H1 (cell line): Measurements from ENCODE around the gene PAPOLG. TPM values are rescaled to one million over a fixed set of nuclear protein-coding genes. Genes with fewer than 3 reads are reported as not detected.

Experiments
- CTCF ChIA-PET: fragments of 300-600 bp; sonication (Branson Sonifier 250); formaldehyde crosslinking; loops from one replicate; lab custom pipeline; 2021; ENCODE audit not compliant: partially characterized antibody; lab: Charles Lee
- POLR2A ChIA-PET: fragments of 300-600 bp; sonication (Branson Sonifier 250); formaldehyde crosslinking; loops from one replicate; lab custom pipeline; 2021; ENCODE audit warnings: inconsistent platforms; ENCODE audit not compliant: partially characterized antibody; lab: Charles Lee
- DNase-seq, 2 experiments: peaks; one replicate each; pipeline versions ENCODE4 v3.0.0 to v3.0.0-alpha.2; 2010 to 2022; ENCODE audit warnings: low spot score in 2 of 2, low read depth in 1 of 2, mixed read lengths in 1 of 2
- FAIRE-seq: peaks from 2 replicates; lab custom pipeline; 2011; peaks lifted over from hg19 to GRCh38; lab: Jason Lieb, UNC
- H2AFZ ChIP-seq: 2 replicates; pipeline ENCODE4 v1.8.1; 2012; ENCODE audit warnings: low read length, inconsistent platforms
- H2AK5ac ChIP-seq: 2 replicates; pipeline ENCODE4 v1.6.1; 2013; ENCODE audit warnings: low read depth, low read length
- H2BK120ac ChIP-seq: replicated peaks from 2 replicates; pipeline ENCODE3; 2013; ENCODE audit warnings: low read depth, low read length, inconsistent platforms
- H2BK12ac ChIP-seq: 2 replicates; pipeline ENCODE4 v1.6.1; 2013; ENCODE audit warnings: low read depth, low read length
- H2BK15ac ChIP-seq: 2 replicates; pipeline ENCODE4 v1.6.1; 2013; ENCODE audit warnings: low read length
- H2BK20ac ChIP-seq: 2 replicates; pipeline ENCODE4 v1.6.1; 2013; ENCODE audit warnings: low read length
- H2BK5ac ChIP-seq: 2 replicates; pipeline ENCODE4 v1.6.1; 2013; ENCODE audit warnings: low read depth, low read length
- H3K14ac ChIP-seq: 2 replicates; pipeline ENCODE4 v1.6.1; 2013; ENCODE audit warnings: inconsistent platforms; ENCODE audit not compliant: insufficient read length
- H3K18ac ChIP-seq: 2 replicates; pipeline ENCODE4 v1.6.1; 2013; ENCODE audit warnings: low read length; ENCODE audit errors: extremely low read depth
- H3K23ac ChIP-seq: 2 replicates; pipeline ENCODE4 v1.6.1; 2013; ENCODE audit warnings: inconsistent platforms; ENCODE audit not compliant: insufficient read length
- H3K23me2 ChIP-seq: 2 replicates; pipeline ENCODE4 v1.6.1; 2013; ENCODE audit warnings: low read depth, low read length
- H3K27ac ChIP-seq: 2 replicates; pipeline ENCODE4 v1.6.1; 2011; ENCODE audit warnings: low read depth, low read length, inconsistent platforms
- H3K27me3 ChIP-seq, 4 experiments: replicated peaks in 1 of 4; 1 replicate in 1 of 4; 2 replicates in 3 of 4; pipeline versions ENCODE4 v1.6.1 to v1.8.1; 2011 to 2013; ENCODE audit warnings: low read length in 3 of 4, mild to moderate bottlenecking in 3 of 4, inconsistent platforms in 2 of 4, mixed read lengths in 2 of 4, moderate library complexity in 1 of 4; ENCODE audit not compliant: control insufficient read depth in 3 of 4, insufficient read depth in 3 of 4; ENCODE audit errors: extremely low read depth in 1 of 4
- H3K36me3 ChIP-seq, 4 experiments: 2 replicates each; pipeline versions ENCODE4 v1.6.1 to v1.8.1; 2011 to 2013; ENCODE audit warnings: mild to moderate bottlenecking in 4 of 4, low read length in 3 of 4, moderate library complexity in 2 of 4, control low read depth in 1 of 4, inconsistent platforms in 1 of 4; ENCODE audit not compliant: insufficient read depth in 4 of 4, control insufficient read depth in 2 of 4
- H3K4ac ChIP-seq: replicated peaks from 2 replicates; pipeline ENCODE3; 2013; ENCODE audit warnings: low read length, low read depth, mixed read lengths, inconsistent platforms; ENCODE audit not compliant: insufficient read length
- H3K4me1 ChIP-seq, 4 experiments: replicated peaks in 1 of 4; 1 replicate in 1 of 4; 2 replicates in 3 of 4; pipeline versions ENCODE4 v1.6.1 to v1.8.1; 2011 to 2013; ENCODE audit warnings: low read length in 3 of 4, inconsistent platforms in 2 of 4, mixed read lengths in 1 of 4; ENCODE audit not compliant: insufficient read depth in 4 of 4, control insufficient read depth in 3 of 4
- H3K4me2 ChIP-seq, 2 experiments: 2 replicates each; pipeline versions ENCODE4 v1.6.1 to v1.8.1; 2011 to 2013; ENCODE audit warnings: low read depth in 2 of 2, low read length in 2 of 2, control low read depth in 1 of 2, inconsistent platforms in 1 of 2, mild to moderate bottlenecking in 1 of 2; ENCODE audit not compliant: insufficient read depth in 1 of 2
- H3K4me3 ChIP-seq, 4 experiments: fragments of 200-600, 300-600 bp in 1 of 4; sonication (generic), shearing (Covaris generic), sonication (Bioruptor Twin) in 1 of 4; 2 replicates each; pipeline versions ENCODE4 v1.5.1 to v1.8.1; 2011 to 2016; ENCODE audit warnings: low read length in 4 of 4, low read depth in 3 of 4, control low read depth in 2 of 4, inconsistent platforms in 2 of 4, mild to moderate bottlenecking in 2 of 4, mixed read lengths in 1 of 4, moderate library complexity in 1 of 4; ENCODE audit not compliant: insufficient read depth in 2 of 4; ENCODE audit errors: extremely low read depth in 1 of 4
- H3K56ac ChIP-seq: replicated peaks from 2 replicates; pipeline ENCODE3; 2013; ENCODE audit warnings: low read depth, mild to moderate bottlenecking, mixed read lengths, low read length, inconsistent platforms; ENCODE audit not compliant: insufficient read length
- H3K79me1 ChIP-seq: 2 replicates; pipeline ENCODE4 v1.6.1; 2013; ENCODE audit warnings: low read depth, low read length, control low read depth
- H3K79me2 ChIP-seq, 2 experiments: 2 replicates each; pipeline versions ENCODE4 v1.6.1 to v1.8.1; 2012 to 2013; ENCODE audit warnings: low read length in 2 of 2, mild to moderate bottlenecking in 2 of 2, inconsistent platforms in 1 of 2; ENCODE audit not compliant: insufficient read depth in 2 of 2, control insufficient read depth in 1 of 2
- H3K9ac ChIP-seq, 4 experiments: replicated peaks in 1 of 4; 1 replicate in 1 of 4; 2 replicates in 3 of 4; pipeline versions ENCODE4 v1.6.1 to v1.8.1; 2011 to 2013; ENCODE audit warnings: low read depth in 3 of 4, low read length in 3 of 4, control low read depth in 2 of 4, mild to moderate bottlenecking in 2 of 4, moderate library complexity in 2 of 4, inconsistent platforms in 1 of 4; ENCODE audit errors: extremely low read depth in 1 of 4
- H3K9me3 ChIP-seq, 2 experiments: 2 replicates each; pipeline versions ENCODE4 v1.6.1 to v1.8.1; 2012 to 2013; ENCODE audit warnings: mild to moderate bottlenecking in 2 of 2, moderate library complexity in 2 of 2, control low read depth in 1 of 2, inconsistent platforms in 1 of 2, low read depth in 1 of 2, low read length in 1 of 2, mixed read lengths in 1 of 2; ENCODE audit not compliant: insufficient read depth in 2 of 2
- H4K20me1 ChIP-seq, 2 experiments: replicated peaks in 1 of 2; 2 replicates each; pipeline versions ENCODE3 to v1.8.1; 2011 to 2013; ENCODE audit warnings: inconsistent platforms in 2 of 2, low read length in 2 of 2, mild to moderate bottlenecking in 1 of 2; ENCODE audit not compliant: insufficient read depth in 2 of 2, control insufficient read depth in 1 of 2
- H4K5ac ChIP-seq: 2 replicates; pipeline ENCODE4 v1.6.1; 2013; ENCODE audit warnings: low read length, low read depth, mixed read lengths, inconsistent platforms; ENCODE audit not compliant: insufficient read length
- H4K8ac ChIP-seq: 2 replicates; pipeline ENCODE4 v1.8.0; 2013; ENCODE audit warnings: mild to moderate bottlenecking, moderate library complexity, low read length, inconsistent platforms; ENCODE audit not compliant: insufficient read depth; ENCODE audit errors: extremely low read depth
- H4K91ac ChIP-seq: replicated peaks from 2 replicates; pipeline ENCODE3; 2013; ENCODE audit warnings: low read length, mixed read lengths, inconsistent platforms; ENCODE audit not compliant: insufficient read length
- BACH1 ChIP-seq: IDR thresholded peaks from 2 replicates; pipeline ENCODE4 v1.6.1; 2012; ENCODE audit warnings: low read length, improper control_type of control experiment
- CEBPB ChIP-seq: IDR thresholded peaks from 2 replicates; pipeline ENCODE4 v1.6.1; 2012; ENCODE audit warnings: low read depth, low read length
- CHD2 ChIP-seq: IDR thresholded peaks from 2 replicates; pipeline ENCODE4 v1.6.1; 2012; ENCODE audit warnings: low read length, improper control_type of control experiment
- CTBP2 ChIP-seq: IDR thresholded peaks from 2 replicates; pipeline ENCODE4 v1.7.0; 2011; ENCODE audit warnings: borderline replicate concordance, mild to moderate bottlenecking, moderate library complexity, mixed read lengths, low read length; ENCODE audit not compliant: insufficient read depth, insufficient read length
- EP300 ChIP-seq, 2 experiments: IDR thresholded peaks; 1 replicate in 1 of 2; 2 replicates in 1 of 2; pipeline ENCODE4 v1.6.1; 2011 to 2012; ENCODE audit warnings: low read depth in 2 of 2, low read length in 2 of 2, mild to moderate bottlenecking in 2 of 2, borderline replicate concordance in 1 of 2, inconsistent platforms in 1 of 2, moderate library complexity in 1 of 2
- GABPA ChIP-seq: IDR thresholded peaks from 2 replicates; pipeline ENCODE4 v1.6.1; 2011; ENCODE audit warnings: mild to moderate bottlenecking, low read length, moderate library complexity, borderline replicate concordance; ENCODE audit not compliant: insufficient read depth
- JUN ChIP-seq: IDR thresholded peaks from 2 replicates; pipeline ENCODE4 v1.6.1; 2011; ENCODE audit warnings: low read depth, mild to moderate bottlenecking, improper control_type of control experiment, low read length
- JUND ChIP-seq: IDR thresholded peaks from 2 replicates; pipeline ENCODE4 v1.6.1; 2011; ENCODE audit warnings: mild to moderate bottlenecking, improper control_type of control experiment, low read length
- MAFK ChIP-seq: IDR thresholded peaks from 2 replicates; pipeline ENCODE4 v1.6.1; 2012; ENCODE audit warnings: low read depth, mild to moderate bottlenecking, improper control_type of control experiment, low read length
- PHF8 ChIP-seq: fragments of 200-600 bp; sonication (generic); conservative IDR thresholded peaks from 2 replicates; pipeline ENCODE4 v1.7.1; 2012; ENCODE audit warnings: low read depth, mild to moderate bottlenecking, inconsistent platforms, low read length, moderate library complexity
- RAD21 ChIP-seq, 2 experiments: IDR thresholded peaks in 1 of 2; conservative IDR thresholded peaks in 1 of 2; 2 replicates each; pipeline ENCODE4 v1.6.1; 2011; ENCODE audit warnings: low read depth in 2 of 2, low read length in 2 of 2, improper control_type of control experiment in 1 of 2, inconsistent platforms in 1 of 2, mild to moderate bottlenecking in 1 of 2, moderate library complexity in 1 of 2
- RBBP5 ChIP-seq: IDR thresholded peaks from 2 replicates; pipeline ENCODE4 v1.7.1; 2012; ENCODE audit warnings: low read depth, mild to moderate bottlenecking, inconsistent platforms, low read length, moderate library complexity, borderline replicate concordance
- SIX5 ChIP-seq: IDR thresholded peaks from 2 replicates; pipeline ENCODE4 v1.6.1; 2011; ENCODE audit warnings: mild to moderate bottlenecking, low read depth, low read length
- ZNF274 ChIP-seq: IDR thresholded peaks from 2 replicates; pipeline ENCODE4 v1.7.0; 2012; ENCODE audit warnings: low read length, borderline replicate concordance; ENCODE audit errors: extremely low read depth
- WGBS, 2 experiments: shearing (Covaris generic) in 1 of 2; methylation state at CpG; one replicate each; pipeline versions ENCODE4 v1.1.6 to v1.1.7; 2013 to 2015; ENCODE audit warnings: low lambda C conversion rate in 2 of 2, mixed read lengths in 2 of 2, inconsistent platforms in 1 of 2, low coverage in 1 of 2, missing lambda C conversion rate in 1 of 2; ENCODE audit not compliant: insufficient replicate concordance in 2 of 2, insufficient coverage in 1 of 2, insufficient read length in 1 of 2; ENCODE audit errors: extremely low coverage in 1 of 2, missing lambda C conversion rate in 1 of 2; 5-methylcytosine and 5-hydroxymethylcytosine counted together
- polyA plus RNA-seq, 7 experiments: library from polyadenylated mRNA; depleted of rRNA in 3 of 7; stranded (reverse) in 5 of 7; unstranded in 2 of 7; fragments of >200 nt in 5 of 7; fragments of 200-250 nt in 2 of 7; gene quantifications; 1 replicate in 5 of 7; 2 replicates in 1 of 7; 4 replicates in 1 of 7; pipeline versions ENCODE4 v1.2.1 to v1.2.3, GENCODE V29; 2011 to 2013; ENCODE audit warnings: missing spikeins in 2 of 7, mixed read lengths in 2 of 7
- total RNA-seq: library from RNA; stranded (reverse); fragmentation: NEBNext Ultra II Directional; extraction: Animal tissue kit (Norgen Biotek cat#: 25700); gene quantifications from 2 replicates; pipeline ENCODE4 v1.2.1, GENCODE V29; 2021

The PAPOLG gene
- total and polyA plus RNA-seq, 2 of the 8 experiments (the other 6 are each of a cell fraction or from before 2014, with no cell fraction given) = 6.5 to 21.5 TPM

- H3K23ac ChIP-seq = no peak overlapping the region
- H3K4me2 ChIP-seq = no peak overlapping the region
- 95% methylated on average over 6 of the region's 6 CpGs; no CpG with 5 or more reads in 1 of the 2 experiments for WGBS, 2 experiments
- no peak overlapping the region for H2BK120ac ChIP-seq
- H3K4ac ChIP-seq = no peak overlapping the region
- no peak overlapping the region for H2BK12ac ChIP-seq
- H4K5ac ChIP-seq = no peak overlapping the region
- no peak overlapping the region for H2BK20ac ChIP-seq
- no peak overlapping the region for H3K14ac ChIP-seq
- H3K4me1 ChIP-seq = peaks cover 0 to 5% (median 2%) of the 10 kb centered on the region in 4 experiments; a peak in 2 of 7 replicates
- H3K36me3 ChIP-seq = no peaks in the 10 kb centered on the region
- no peak for DNase-seq
- H2BK5ac ChIP-seq = no peak overlapping the region
- H3K23me2 ChIP-seq = 0 out of 2 replicates have a peak, but pooled peaks cover 5% of the 10 kb centered on the region
- no peak overlapping the region for H3K9ac ChIP-seq
- ChIA-PET POLR2A (interaction anchor here (1.2 kb wide), 1 partner anchor 16 kb away, joined by 7 read pairs; the partner anchor contains the start of gene PAPOLG), CTCF (interaction anchor here (0.9 to 2.1 kb wide), 7 partner anchors 10 to 96 kb away, joined by 3 to 8 read pairs (median 5); partner anchors contain the start of gene PAPOLG)
- no peak overlapping the region for H3K56ac ChIP-seq
- FAIRE-seq = no peak
- H2BK15ac ChIP-seq = no peak overlapping the region
- no peaks in the 10 kb centered on the region for H3K79me1 ChIP-seq
- H3K27me3 ChIP-seq = peaks cover 11 to 39% (median 29%) of the 10 kb centered on the region in 4 experiments; a peak in 6 of 7 replicates
- no peaks in the 10 kb centered on the region for H3K9me3 ChIP-seq
- no peak overlapping the region for H2AK5ac ChIP-seq
- H3K79me2 ChIP-seq = no peaks in the 10 kb centered on the region
- no peak overlapping the region for H2AFZ ChIP-seq
- no peaks in the 10 kb centered on the region for H4K20me1 ChIP-seq
- H4K8ac ChIP-seq = no peak overlapping the region
- H3K27ac ChIP-seq = no peak overlapping the region
- no peak overlapping the region for H3K18ac ChIP-seq
- H3K4me3 ChIP-seq = no peak overlapping the region
- no peak overlapping the region for H4K91ac ChIP-seq
- no peak for TF ChIP-seq JUN
- no peak for TF ChIP-seq CEBPB
- no peak for TF ChIP-seq JUND
- no peak for TF ChIP-seq EP300 (IDR thresholded peaks at IDR 0.05; ENCODE audit: borderline replicate concordance in 1 of 2, low read depth in 2 of 2, low read length in 2 of 2)
- no peak for TF ChIP-seq CHD2
- no peak for TF ChIP-seq SIX5
- TF ChIP-seq GABPA = no peak
- TF ChIP-seq MAFK = no peak
- TF ChIP-seq ZNF274 = no peak
- no peak for TF ChIP-seq BACH1
- no peak for TF ChIP-seq PHF8
- TF ChIP-seq CTBP2 = no peak
- TF ChIP-seq RAD21 (IDR thresholded peaks at IDR 0.05 in 1 of 2, conservative IDR thresholded peaks at IDR 0.05 in 1 of 2; ENCODE audit: low read depth in 2 of 2, low read length in 2 of 2) = no peak
- no peak for TF ChIP-seq RBBP5
Measured at GRCh38 chr2:60739156-60739555, 16.9 kb upstream of the PAPOLG start.
